GM18951 (cell line): Measurements from ENCODE around the gene RC3H2.

Source experiments
- POLR2A ChIP-seq: IDR thresholded peaks from 4 replicates; pipeline ENCODE4 v1.6.1; 2011; ENCODE audit warnings: mild to moderate bottlenecking; ENCODE audit not compliant: insufficient read length, insufficient read depth; ENCODE audit errors: extremely low read depth
- in situ Hi-C: fragments of 300-500 bp; cut with MboI; formaldehyde crosslinking; loops from one replicate; pipeline ENCODE4 v1.12.0; 2022; ENCODE audit warnings: low sequenced_read_pairs, mixed read lengths, inconsistent platforms; ENCODE audit not compliant: unreplicated experiment

RC3H2 gene, protein sequence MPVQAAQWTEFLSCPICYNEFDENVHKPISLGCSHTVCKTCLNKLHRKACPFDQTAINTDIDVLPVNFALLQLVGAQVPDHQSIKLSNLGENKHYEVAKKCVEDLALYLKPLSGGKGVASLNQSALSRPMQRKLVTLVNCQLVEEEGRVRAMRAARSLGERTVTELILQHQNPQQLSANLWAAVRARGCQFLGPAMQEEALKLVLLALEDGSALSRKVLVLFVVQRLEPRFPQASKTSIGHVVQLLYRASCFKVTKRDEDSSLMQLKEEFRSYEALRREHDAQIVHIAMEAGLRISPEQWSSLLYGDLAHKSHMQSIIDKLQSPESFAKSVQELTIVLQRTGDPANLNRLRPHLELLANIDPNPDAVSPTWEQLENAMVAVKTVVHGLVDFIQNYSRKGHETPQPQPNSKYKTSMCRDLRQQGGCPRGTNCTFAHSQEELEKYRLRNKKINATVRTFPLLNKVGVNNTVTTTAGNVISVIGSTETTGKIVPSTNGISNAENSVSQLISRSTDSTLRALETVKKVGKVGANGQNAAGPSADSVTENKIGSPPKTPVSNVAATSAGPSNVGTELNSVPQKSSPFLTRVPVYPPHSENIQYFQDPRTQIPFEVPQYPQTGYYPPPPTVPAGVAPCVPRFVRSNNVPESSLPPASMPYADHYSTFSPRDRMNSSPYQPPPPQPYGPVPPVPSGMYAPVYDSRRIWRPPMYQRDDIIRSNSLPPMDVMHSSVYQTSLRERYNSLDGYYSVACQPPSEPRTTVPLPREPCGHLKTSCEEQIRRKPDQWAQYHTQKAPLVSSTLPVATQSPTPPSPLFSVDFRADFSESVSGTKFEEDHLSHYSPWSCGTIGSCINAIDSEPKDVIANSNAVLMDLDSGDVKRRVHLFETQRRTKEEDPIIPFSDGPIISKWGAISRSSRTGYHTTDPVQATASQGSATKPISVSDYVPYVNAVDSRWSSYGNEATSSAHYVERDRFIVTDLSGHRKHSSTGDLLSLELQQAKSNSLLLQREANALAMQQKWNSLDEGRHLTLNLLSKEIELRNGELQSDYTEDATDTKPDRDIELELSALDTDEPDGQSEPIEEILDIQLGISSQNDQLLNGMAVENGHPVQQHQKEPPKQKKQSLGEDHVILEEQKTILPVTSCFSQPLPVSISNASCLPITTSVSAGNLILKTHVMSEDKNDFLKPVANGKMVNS

GRCh38 chr9:122904823-122905710 lies at the start of gene RC3H2:
Gene RC3H2 (minus strand): TSS chr9:122905359. CDS start chr9:122897509, 7,850 bp downstream.
- in situ Hi-C loops, result no loop called here
- peak; percentile 92 for TF ChIP-seq POLR2A

DNA sequence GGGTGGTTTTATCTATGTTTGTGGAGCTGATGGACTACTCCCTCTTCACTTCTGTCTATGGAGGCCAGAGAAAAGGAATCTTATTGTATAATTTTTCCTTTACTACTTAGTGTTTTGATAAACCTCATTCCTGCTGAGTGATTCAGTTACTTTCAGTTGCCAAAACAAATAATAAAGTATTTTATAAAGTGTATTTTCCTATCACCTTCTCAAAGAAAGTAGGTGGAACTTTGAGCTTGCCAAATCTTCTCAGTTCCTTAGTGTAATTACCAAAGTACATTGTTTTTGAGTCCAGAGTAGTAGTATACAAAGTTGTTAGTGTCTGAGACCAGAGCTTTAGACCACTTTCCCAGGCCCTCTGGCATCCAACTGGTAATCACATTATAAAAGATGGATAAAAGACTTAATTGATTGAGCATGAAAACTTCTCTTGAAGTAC lies 49.1 kb upstream of the RC3H2 start:
- in situ Hi-C loops, result no loop called here
- no peak for TF ChIP-seq POLR2A

GRCh38 chr9:122951056-122951455 lies 45.9 kb upstream of the RC3H2 start:
- in situ Hi-C loops, result no loop called here
- no peak for TF ChIP-seq POLR2A

DNA sequence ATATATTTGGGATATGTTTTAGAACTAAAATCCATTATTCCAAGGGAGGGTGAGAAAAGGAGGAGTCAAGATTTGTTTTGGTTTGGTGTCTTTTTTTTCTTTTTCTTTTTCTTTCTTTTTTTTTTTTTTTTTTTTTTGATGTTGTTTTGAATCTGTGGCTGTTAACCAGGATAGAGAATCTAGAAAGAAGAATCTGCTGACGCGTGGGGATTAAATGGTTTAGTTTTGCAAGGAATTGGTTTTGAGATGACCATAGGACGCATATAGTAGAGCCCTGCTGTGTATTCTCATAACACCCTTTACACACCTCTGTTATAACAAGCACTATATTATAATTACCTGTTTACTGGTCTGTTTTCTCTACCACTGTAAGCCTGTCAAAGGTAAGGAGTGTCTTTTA lies 45.1 kb upstream of the RC3H2 start:
- in situ Hi-C loops, result no loop called here
- no peak for TF ChIP-seq POLR2A

DNA sequence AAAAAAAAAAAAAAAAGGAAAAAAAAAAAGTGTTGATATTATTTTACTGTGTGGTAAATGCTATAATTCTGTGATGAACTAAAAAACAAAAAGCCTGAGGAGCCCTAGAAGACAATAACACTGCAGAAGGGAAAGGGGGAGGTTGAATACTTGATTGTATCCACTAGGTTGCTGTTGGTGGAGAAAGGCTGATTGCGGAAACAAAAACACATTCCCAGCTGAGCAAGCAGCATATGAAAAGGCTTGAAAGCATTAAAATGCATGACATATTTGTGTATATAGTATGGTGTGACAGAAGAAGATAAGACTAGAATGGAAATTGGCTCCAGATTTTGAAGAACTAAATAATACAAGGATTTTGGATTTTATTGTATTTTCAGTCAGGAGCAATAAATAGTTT lies 44.5 kb upstream of the RC3H2 start:
- TF ChIP-seq POLR2A, result no peak

DNA sequence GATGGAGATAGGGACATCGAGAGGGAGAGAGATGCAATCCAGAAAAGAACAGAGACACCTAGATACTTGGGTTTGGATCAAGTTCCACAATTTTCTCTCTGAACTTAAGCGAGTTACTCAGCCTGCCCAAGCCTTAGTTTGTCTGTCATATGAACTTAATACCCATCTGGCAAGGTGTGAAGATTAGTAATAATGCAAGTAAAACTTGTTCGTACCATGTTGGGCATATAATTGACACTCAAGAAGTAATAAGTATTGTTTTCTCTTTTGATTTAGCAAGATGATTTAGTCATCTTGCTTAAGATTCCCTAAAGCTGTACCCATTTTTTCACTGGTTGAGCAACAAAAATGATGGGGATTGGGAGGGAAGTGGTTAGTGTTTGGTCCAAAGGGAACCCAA lies 43.2 kb upstream of the RC3H2 start:
- TF ChIP-seq POLR2A, result no peak
- in situ Hi-C loops, result no loop called here

More for the DNA sequence above, 44.5 kb upstream of the RC3H2 start:
- in situ Hi-C loops, result no loop called here

DNA sequence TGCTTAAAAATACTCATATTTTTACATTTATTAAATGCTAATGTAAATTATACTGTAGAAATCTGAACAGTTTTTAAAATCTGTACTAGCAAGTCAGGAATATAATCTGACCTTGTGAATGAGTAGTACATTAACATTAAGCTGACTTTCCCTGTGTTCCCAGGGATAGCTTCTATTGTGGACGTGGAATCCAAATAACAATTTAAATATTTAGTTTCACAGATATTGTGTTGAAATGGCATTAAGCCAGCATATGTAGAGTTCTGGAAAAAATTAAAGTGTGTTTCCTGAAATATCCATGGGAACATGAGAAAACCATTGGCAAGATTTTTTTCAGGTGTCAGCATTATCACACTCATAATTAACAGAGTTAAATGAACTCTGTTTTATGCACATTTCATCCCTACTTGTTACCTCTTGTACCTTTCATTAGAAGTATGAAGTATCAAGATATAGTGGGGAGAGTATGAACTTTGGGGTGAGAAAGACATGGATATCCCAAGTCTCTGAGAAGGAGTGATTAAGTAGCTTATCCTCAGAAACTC lies 41.4 kb upstream of the RC3H2 start:
- in situ Hi-C loops, result no loop called here
- TF ChIP-seq POLR2A, result no peak

- in situ Hi-C loops, result no loop called here
- no peak for TF ChIP-seq POLR2A
Measured at GRCh38 chr9:122944960-122945888, 40.1 kb upstream of the RC3H2 start.

DNA sequence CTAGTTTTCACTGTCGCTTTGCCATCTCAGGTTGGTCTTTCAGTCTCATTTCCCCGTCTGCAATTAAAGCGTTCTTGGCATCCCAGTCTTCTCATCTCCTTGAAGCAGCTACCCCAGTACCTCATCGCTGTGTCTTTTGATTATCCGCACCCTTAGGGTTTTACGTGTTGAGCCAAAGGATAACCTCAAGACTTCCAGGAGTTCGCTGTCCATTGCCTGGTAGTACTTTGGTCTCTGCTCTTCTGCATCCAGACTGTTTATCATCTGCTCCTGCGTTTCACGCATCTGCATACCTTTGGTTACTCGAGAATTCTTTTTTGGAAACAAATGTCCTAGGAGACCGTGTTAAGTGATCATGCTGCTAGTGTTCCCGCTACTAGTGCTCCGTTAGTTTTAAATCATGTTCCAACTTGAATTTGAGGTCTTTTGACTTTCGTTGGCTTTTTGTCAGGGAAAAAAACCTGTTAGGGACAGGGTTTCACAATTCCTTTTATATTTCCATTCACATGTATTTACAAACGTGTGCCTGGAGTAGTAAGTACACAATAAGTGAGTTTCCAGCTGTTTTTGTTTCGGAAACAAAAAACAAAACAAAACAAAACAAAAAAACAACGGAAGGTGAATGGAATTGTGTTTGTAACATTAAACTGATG lies 36.5 kb upstream of the RC3H2 start:
- TF ChIP-seq POLR2A, result no peak
- in situ Hi-C loops, result no loop called here

GRCh38 chr9:122940749-122941581 lies 35.8 kb upstream of the RC3H2 start, which contains the start of gene RABGAP1:
Gene RABGAP1 (plus strand): TSS chr9:122941020. CDS start chr9:122957060, 16,040 bp downstream.
- TF ChIP-seq POLR2A, result peak; percentile 78
- in situ Hi-C loops, result no loop called here
